Ishikawa (cell line): ENCODE results near the gene MRTFA.

ENCODE experiments used
- CEBPB ChIP-seq: IDR thresholded peaks from 2 replicates; pipeline ENCODE4 v1.6.1; 2012
- EP300 ChIP-seq: IDR thresholded peaks from 2 replicates; pipeline ENCODE4 v1.6.1; 2012; ENCODE audit warnings: borderline replicate concordance
- FOXM1 ChIP-seq: IDR thresholded peaks from 2 replicates; pipeline ENCODE4 v1.6.1; 2012; ENCODE audit warnings: low read depth, borderline replicate concordance
- NFIC ChIP-seq: IDR thresholded peaks from 2 replicates; pipeline ENCODE4 v1.6.1; 2012
- RAD21 ChIP-seq: IDR thresholded peaks from 2 replicates; pipeline ENCODE4 v1.6.1; 2012; ENCODE audit warnings: low read depth
- TAF1 ChIP-seq: IDR thresholded peaks from 2 replicates; pipeline ENCODE4 v1.6.1; 2012; ENCODE audit warnings: low read depth, mild to moderate bottlenecking
- TF ChIP-seq, protein P1 (sequence below): IDR thresholded peaks from 2 replicates; pipeline ENCODE4 v1.6.1; 2012; ENCODE audit warnings: low read depth, mild to moderate bottlenecking
- TF ChIP-seq, protein P2 (sequence below): IDR thresholded peaks from 2 replicates; pipeline ENCODE4 v1.6.1; 2012

DNA sequence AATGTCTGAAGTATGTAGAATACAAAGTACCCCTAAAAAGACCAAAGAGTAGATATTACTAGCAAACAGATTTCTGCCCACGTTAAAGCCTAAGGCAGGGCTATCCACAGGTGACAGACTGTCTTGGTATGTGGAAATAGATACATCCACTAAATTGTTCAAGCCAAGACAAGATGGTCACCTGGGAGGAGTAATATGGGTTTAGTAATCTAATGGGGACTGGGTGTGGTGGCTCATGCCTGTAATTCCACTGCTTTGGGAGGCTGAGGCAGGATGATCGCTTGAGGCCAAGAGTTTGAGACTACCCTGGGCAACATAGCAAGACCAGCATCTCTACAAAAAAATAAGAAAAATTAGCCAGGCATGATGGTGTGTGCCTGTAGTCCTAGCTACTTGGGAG is 258.6 kb downstream of the MRTFA start:
- no peak for TF ChIP-seq NFIC
- no peak for TF ChIP-seq EP300
- TF ChIP-seq, protein P1, sequence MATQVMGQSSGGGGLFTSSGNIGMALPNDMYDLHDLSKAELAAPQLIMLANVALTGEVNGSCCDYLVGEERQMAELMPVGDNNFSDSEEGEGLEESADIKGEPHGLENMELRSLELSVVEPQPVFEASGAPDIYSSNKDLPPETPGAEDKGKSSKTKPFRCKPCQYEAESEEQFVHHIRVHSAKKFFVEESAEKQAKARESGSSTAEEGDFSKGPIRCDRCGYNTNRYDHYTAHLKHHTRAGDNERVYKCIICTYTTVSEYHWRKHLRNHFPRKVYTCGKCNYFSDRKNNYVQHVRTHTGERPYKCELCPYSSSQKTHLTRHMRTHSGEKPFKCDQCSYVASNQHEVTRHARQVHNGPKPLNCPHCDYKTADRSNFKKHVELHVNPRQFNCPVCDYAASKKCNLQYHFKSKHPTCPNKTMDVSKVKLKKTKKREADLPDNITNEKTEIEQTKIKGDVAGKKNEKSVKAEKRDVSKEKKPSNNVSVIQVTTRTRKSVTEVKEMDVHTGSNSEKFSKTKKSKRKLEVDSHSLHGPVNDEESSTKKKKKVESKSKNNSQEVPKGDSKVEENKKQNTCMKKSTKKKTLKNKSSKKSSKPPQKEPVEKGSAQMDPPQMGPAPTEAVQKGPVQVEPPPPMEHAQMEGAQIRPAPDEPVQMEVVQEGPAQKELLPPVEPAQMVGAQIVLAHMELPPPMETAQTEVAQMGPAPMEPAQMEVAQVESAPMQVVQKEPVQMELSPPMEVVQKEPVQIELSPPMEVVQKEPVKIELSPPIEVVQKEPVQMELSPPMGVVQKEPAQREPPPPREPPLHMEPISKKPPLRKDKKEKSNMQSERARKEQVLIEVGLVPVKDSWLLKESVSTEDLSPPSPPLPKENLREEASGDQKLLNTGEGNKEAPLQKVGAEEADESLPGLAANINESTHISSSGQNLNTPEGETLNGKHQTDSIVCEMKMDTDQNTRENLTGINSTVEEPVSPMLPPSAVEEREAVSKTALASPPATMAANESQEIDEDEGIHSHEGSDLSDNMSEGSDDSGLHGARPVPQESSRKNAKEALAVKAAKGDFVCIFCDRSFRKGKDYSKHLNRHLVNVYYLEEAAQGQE = no peak
- no peak for TF ChIP-seq CEBPB
- TF ChIP-seq, protein P2, sequence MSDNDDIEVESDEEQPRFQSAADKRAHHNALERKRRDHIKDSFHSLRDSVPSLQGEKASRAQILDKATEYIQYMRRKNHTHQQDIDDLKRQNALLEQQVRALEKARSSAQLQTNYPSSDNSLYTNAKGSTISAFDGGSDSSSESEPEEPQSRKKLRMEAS = no peak
- TF ChIP-seq FOXM1 = no peak
- TF ChIP-seq RAD21 = no peak
- no peak for TF ChIP-seq TAF1
